ENCODE results near the gene WNT6.

WNT6 gene

DNA sequence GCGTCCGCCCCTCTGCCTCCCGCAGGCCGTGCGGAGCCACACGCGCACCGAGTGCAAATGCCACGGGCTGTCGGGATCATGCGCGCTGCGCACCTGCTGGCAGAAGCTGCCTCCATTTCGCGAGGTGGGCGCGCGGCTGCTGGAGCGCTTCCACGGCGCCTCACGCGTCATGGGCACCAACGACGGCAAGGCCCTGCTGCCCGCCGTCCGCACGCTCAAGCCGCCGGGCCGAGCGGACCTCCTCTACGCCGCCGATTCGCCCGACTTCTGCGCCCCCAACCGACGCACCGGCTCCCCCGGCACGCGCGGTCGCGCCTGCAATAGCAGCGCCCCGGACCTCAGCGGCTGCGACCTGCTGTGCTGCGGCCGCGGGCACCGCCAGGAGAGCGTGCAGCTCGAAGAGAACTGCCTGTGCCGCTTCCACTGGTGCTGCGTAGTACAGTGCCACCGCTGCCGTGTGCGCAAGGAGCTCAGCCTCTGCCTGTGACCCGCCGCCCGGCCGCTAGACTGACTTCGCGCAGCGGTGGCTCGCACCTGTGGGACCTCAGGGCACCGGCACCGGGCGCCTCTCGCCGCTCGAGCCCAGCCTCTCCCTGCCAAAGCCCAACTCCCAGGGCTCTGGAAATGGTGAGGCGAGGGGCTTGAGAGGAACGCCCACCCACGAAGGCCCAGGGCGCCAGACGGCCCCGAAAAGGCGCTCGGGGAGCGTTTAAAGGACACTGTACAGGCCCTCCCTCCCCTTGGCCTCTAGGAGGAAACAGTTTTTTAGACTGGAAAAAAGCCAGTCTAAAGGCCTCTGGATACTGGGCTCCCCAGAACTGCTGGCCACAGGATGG lies 14.0 kb downstream of the WNT6 start:
- peak; percentile 51 for DNase-seq (ENCODE audit: low spot score)
- TF ChIP-seq CTCF (IDR thresholded peaks at IDR 0.05; ENCODE audit: extremely low read depth, missing control alignments) = no peak

GRCh38 chr2:218875692-218876246 lies 16.2 kb downstream of the WNT6 start:
- DNase-seq (ENCODE audit: low spot score) = no peak
- no peak for TF ChIP-seq CTCF (IDR thresholded peaks at IDR 0.05; ENCODE audit: extremely low read depth, missing control alignments)

DNA sequence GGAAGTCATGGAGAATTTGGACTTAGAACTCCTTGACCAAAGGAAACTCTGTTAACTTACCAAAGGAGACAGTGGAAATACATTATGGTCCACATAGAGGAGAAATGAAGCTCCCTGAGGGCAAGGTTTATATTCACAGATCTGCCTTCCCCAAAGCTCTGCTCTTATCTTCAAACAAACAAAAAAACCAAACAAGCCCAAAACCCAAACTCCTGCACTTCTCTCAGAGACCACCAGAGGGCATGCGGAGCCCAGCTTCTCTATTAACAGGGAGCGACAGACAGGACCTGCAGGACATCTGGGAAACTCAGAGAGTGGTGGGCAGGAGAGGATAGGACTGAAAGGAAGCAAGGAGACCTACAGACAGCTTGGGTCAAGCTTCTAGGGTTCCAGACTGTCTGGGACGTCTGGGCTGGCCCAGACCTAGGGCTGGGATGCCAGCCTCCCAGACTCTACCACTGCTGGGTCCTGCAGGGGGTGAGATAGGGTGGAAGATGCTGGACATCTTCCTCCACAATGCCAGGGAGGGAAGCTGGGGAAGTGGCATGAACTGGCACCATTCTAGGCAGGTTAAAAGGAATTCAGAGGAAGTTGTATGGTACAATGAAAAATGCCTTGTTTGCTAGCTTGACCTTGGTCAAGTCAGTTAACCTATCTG lies 17.1 kb downstream of the WNT6 start:
- peak; percentile 84 for DNase-seq (ENCODE audit: low spot score)
- TF ChIP-seq CTCF (IDR thresholded peaks at IDR 0.05; ENCODE audit: extremely low read depth, missing control alignments) = peak; percentile 84

GRCh38 chr2:218877331-218877730 lies 17.7 kb downstream of the WNT6 start:
- no peak for TF ChIP-seq CTCF (IDR thresholded peaks at IDR 0.05; ENCODE audit: extremely low read depth, missing control alignments)
- DNase-seq (ENCODE audit: low spot score) = no peak

DNA sequence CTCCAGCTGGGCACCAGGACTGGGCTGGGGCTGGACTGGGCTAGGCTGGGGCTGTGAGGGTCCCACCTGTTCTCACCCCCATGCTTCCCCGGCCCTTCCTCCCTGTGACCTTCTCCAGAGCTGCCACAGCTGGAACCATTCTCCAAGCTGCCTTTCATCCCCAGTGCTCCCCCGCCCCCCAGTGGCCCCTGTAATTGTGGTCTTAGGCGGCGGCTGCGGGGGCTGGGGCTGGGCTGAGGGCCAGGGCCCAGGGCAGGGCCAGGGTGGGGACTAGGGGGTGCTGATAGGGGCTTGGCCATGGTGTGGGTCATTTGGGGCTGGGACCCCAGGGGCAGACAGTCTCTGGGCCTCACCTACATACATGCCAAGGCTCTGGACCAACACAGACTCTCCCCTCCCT lies 18.3 kb downstream of the WNT6 start:
- TF ChIP-seq CTCF (IDR thresholded peaks at IDR 0.05; ENCODE audit: extremely low read depth, missing control alignments) = no peak
- no peak for DNase-seq (ENCODE audit: low spot score)

DNA sequence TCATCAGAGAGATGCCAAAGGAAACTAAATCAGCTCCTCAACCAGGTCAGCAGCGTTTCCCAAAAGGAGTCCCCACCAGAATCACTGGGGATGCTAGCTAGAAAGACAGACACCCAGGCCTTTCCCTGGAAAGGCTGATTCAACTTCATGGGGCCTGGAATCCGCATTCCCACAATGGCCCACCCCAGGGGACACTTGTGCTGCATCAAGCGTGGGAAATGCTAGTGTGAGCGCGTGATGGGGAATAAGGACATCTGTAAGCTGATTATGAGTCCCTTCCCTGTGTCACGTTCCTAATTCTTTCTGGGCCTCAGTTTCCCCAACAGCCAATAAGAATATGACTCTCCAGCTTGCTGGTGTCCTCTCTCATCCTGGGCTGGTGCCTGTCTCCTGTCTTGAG lies 18.9 kb downstream of the WNT6 start:
- no peak for TF ChIP-seq CTCF (IDR thresholded peaks at IDR 0.05; ENCODE audit: extremely low read depth, missing control alignments)
- no peak for DNase-seq (ENCODE audit: low spot score)

All from GM20000 (cell line).